GM18519 (cell line): ENCODE data around the gene ENPP7.

ENCODE experiments used
- ATAC-seq: cut with Tn5 transposase; IDR thresholded peaks from one replicate; pipeline ENCODE4 v1.9.1; 2021; ENCODE audit warnings: mild to moderate bottlenecking, moderate library complexity; ENCODE audit not compliant: unreplicated experiment, low FRiP score

ENPP7 gene

DNA sequence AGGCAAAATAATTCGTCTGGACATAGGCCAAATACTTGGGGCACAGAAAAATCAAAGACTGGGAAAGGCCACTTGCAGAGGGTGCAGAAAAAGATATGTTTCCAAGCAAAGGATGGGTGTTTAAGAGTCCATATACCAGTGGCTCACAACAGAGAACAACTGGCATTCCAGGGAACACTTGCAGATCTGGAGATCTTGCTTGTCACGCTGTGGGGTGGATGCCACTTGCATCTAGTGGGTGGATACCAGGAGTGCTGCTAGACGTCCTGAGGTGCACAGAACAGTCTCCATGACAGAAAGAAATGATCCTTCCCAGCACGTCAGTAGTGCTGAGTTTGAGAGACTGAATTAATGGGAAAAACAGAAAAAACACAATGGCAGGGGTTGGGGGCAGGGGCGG is 57.7 kb downstream of the ENPP7 start:
- ATAC-seq, result no peak

DNA sequence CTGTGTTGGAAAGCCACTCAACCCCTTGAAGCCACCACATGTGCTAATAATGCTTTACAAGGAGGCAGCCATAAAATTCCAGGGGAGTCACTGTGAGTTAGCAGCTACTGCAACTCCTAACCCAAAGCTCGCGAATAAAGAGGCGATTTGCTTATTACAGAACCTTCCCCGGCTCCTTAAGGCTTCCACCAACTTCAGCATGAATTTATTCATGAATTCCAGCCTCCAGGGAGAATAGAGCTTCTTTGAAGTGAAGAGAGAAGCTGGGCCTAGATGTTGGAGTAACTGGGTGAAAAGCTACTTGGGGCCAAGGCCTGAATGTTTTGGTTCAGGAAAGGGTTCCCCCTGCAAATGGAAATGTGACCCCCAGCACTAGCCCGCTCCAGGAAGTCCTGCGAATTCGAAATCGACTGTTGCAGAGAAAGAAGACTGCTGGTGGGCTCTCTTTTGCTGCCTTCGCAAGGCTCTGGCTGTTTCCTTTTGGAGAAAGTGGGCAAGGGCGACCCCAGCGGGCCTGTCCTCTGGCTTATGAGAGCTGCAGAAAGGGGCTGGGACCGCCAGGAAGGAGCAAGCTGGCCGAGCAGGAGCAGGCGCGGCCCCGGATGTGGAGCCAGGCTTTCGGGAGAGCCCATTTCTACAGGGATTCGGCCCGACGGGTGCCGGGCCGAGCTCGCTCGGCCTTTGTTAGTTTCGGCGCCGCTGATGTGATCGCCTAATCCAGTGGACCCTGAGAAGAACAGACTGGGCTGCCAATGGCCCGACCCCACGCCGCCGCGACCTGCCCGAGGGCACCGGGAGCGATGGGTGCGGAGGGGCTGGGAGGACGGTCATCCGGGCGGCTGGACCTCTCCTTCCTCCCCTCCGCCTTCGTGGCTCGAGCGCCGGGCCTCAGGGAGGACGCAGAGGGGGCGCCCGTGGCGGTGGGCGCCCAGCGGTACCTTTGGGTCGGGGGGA is 58.5 kb downstream of the ENPP7 start:
- no peak for ATAC-seq

DNA sequence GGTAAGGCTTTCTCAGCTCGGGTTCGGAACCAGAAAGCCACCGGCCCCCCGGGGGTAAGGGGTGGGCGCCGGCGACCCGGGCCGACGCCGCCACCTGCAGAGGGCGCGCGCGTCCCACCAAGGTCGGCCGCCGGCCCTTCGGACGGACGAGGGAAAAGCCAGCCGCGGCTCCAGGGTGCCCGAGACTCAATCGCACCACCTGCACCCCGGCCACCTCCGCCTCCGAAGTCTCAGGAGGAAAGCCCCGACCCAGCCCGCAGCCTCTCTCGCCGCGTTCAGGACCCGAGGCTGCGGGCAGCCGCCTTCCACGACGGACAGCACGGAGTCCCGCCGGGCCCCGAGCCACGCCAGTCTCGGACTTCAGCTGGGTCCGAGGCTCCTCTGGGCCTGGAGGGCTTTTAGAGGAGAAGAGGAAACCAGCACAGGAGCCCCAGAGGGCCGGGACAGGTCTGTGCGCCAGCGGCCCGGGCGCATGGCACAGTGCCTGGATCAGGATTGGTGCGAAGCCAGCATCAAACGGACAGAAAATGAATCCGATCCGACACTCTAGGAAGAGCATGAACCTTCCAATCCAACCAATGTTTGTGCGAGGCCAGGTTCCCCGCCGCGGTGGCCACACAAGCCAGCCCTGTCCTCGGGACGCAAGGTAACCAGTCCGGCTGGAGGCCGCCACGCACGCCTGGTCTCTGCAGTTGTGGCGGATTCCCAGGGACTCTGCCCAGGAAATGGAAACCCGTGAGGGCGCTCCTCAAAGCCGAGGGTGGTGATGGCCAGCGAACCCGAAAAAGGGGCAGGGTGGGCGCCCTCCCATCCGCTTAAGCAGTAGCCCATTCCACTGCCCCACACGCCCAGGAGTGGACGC is 59.4 kb downstream of the ENPP7 start:
- no peak for ATAC-seq

DNA sequence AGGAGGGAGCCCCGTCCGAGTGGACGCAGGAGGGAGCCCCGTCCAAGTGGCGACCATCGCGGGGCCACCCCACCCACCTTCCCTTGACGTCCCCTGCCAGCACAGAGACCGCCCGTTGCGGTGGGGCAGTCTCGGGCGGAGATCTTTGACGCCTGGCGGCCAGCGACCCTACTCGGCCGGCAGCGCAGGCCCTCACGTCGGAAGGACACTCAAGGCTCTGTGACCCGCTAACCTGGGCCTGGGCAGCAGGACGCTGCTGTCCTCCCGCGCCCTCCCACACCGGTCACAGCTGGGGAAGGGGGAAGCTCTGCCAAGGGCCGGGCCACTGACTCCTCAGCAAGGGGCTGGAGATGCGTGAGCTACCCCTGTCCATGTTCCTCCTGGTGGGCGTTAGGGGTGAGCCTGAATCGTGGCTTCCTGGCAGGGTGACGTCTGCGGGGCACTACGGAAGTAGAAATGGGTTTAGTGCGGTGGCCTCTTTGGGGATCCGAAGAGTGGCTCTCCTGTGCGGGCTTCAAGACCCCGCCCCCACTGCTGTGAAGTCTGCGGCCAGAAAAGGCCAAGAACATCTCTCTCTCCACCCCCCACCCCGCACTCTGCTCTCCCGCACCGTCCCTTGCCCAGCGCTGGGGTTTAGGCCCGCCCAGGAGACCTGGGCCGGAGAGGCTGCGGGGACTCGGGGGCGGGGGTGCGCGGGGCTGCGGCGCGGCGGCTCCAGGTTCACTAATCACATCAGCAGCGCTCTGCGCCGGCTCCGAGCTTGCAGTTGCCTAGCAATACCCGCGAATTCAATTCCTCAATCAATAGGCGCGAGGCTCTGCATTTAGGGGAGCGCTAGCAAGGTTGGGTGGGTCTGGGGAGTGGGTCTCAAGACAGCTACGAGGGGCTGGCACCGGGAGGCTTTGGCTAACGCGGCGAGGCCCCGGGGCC is 60.3 kb downstream of the ENPP7 start:
- ATAC-seq, result no peak

DNA sequence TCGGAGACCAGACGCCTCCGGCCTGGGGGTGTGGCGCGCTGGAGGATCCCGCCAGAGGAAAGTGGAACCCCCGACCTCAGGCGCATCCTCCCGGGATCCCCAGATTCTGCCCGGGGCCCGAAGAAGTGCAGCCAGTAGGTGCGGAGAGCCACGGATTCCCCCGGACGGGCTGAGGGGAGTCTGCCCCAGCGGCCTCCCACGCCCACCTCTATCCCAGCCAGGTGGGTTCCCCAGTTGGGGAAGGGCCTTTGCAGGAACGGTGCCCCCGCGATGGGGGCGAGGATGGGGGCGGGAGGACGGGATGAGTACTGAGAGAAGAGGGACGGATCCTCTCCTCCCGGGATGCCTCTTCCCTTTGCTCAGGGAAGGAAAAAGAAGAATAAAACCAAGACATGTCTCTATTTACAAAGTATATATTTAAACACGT is 61.0 kb downstream of the ENPP7 start:
- no peak for ATAC-seq
